H1 (cell line): ENCODE measurements around the gene VSTM2L.

ENCODE experiments used
- EZH2 ChIP-seq: fragments of 200-600 bp; sonication (generic); IDR thresholded peaks from 2 replicates; pipeline ENCODE4 v1.7.1; 2012; ENCODE audit warnings: low read depth, mild to moderate bottlenecking, moderate library complexity, low read length, inconsistent platforms; ENCODE audit not compliant: severe bottlenecking
- GTF2F1 ChIP-seq: IDR thresholded peaks from 2 replicates; pipeline ENCODE4 v1.6.1; 2012; ENCODE audit warnings: low read depth, low read length, improper control_type of control experiment, borderline replicate concordance
- TEAD4 ChIP-seq: IDR thresholded peaks from 2 replicates; pipeline ENCODE4 v1.6.1; 2012; ENCODE audit warnings: low read depth, low read length, inconsistent platforms, mixed read lengths
- TF ChIP-seq, protein P1 (sequence below), 3 experiments: IDR thresholded peaks; 1 replicate in 2 of 3; 2 replicates in 1 of 3; pipeline versions ENCODE4 v1.5.1 to v1.6.1; 2011; ENCODE audit warnings: low read length in 3 of 3, mild to moderate bottlenecking in 3 of 3, inconsistent platforms in 2 of 3, low read depth in 1 of 3, moderate library complexity in 1 of 3; ENCODE audit not compliant: insufficient read depth in 1 of 3; ENCODE audit errors: control extremely low read depth in 1 of 3

GRCh38 chr20:37888641-37889040, 14.3 kb upstream of the VSTM2L start:
- no peak for TF ChIP-seq EZH2
- TF ChIP-seq GTF2F1 = no peak
- TF ChIP-seq, protein P1, sequence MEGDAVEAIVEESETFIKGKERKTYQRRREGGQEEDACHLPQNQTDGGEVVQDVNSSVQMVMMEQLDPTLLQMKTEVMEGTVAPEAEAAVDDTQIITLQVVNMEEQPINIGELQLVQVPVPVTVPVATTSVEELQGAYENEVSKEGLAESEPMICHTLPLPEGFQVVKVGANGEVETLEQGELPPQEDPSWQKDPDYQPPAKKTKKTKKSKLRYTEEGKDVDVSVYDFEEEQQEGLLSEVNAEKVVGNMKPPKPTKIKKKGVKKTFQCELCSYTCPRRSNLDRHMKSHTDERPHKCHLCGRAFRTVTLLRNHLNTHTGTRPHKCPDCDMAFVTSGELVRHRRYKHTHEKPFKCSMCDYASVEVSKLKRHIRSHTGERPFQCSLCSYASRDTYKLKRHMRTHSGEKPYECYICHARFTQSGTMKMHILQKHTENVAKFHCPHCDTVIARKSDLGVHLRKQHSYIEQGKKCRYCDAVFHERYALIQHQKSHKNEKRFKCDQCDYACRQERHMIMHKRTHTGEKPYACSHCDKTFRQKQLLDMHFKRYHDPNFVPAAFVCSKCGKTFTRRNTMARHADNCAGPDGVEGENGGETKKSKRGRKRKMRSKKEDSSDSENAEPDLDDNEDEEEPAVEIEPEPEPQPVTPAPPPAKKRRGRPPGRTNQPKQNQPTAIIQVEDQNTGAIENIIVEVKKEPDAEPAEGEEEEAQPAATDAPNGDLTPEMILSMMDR (IDR thresholded peaks at IDR 0.05; ENCODE audit: control extremely low read depth in 1 of 3, insufficient read depth in 1 of 3, low read depth in 1 of 3, low read length in 3 of 3) = no peak
- no peak for TF ChIP-seq TEAD4
